Prostate gland (tissue), 2 donors: ENCODE results near the gene TBC1D2. TPM values are rescaled to one million over a fixed set of nuclear protein-coding genes. Genes with fewer than 3 reads are reported as not detected.

Experiments used
- DNase-seq: peaks from one replicate; pipeline ENCODE4 v3.0.0-alpha.2; 2019; ENCODE audit warnings: low spot score
- H3K27ac ChIP-seq, 2 donors: fragments of 200-600 bp; sonication (generic); 2 replicates each; pipeline ENCODE4 v1.5.1; 2017 to 2019
- H3K27me3 ChIP-seq: fragments of 200-600 bp; sonication (generic); replicated peaks from 2 replicates; pipeline ENCODE4 v1.5.1; 2019; ENCODE audit not compliant: insufficient read depth
- H3K36me3 ChIP-seq, 2 donors: fragments of 200-600 bp; sonication (generic); 1 replicate in 1 of 2; 2 replicates in 1 of 2; pipeline versions ENCODE4 v1.5.1 to v1.8.1; 2017 to 2019
- H3K4me1 ChIP-seq: fragments of 200-600 bp; sonication (generic); replicated peaks from 2 replicates; pipeline ENCODE4 v1.5.1; 2019
- H3K4me3 ChIP-seq, 2 donors: fragments of 200-600 bp; sonication (generic); 2 replicates each; pipeline ENCODE4 v1.5.1; 2017 to 2019
- H3K9me3 ChIP-seq: fragments of 200-600 bp; sonication (generic); 2 replicates; pipeline ENCODE4 v1.5.1; 2017
- CTCF ChIP-seq, 4 experiments: fragments of 200-600 bp in 2 of 4; fragments of 450-650 bp in 2 of 4; sonication (generic) in 2 of 4; IDR thresholded peaks; 1 replicate in 3 of 4; 2 replicates in 1 of 4; pipeline ENCODE4 v1.5.1; 2016 to 2019; ENCODE audit warnings: antibody characterized with exemption in 4 of 4, mild to moderate bottlenecking in 2 of 4, moderate library complexity in 2 of 4
- POLR2A ChIP-seq: fragments of 450-650 bp; IDR thresholded peaks from one replicate; pipeline ENCODE4 v1.6.1; 2016; ENCODE audit warnings: antibody characterized with exemption, mild to moderate bottlenecking
- POLR2AphosphoS5 ChIP-seq: sonication (generic); formaldehyde crosslinking; IDR thresholded peaks from one replicate; pipeline ENCODE4 v1.6.1; 2017; ENCODE audit warnings: antibody characterized with exemption
- WGBS: methylation state at CpG from one replicate; pipeline ENCODE4 v1.1.5; 2018; 5-methylcytosine and 5-hydroxymethylcytosine counted together
- intact Hi-C: fragments of 100-400 bp; cut with DNase I; formaldehyde crosslinking; loops from one replicate; pipeline ENCODE4 v1.14.2; 2022
- total RNA-seq, 2 donors: library from RNA; depleted of rRNA; stranded (reverse); fragments of >200 nt; gene quantifications; one replicate each; pipeline ENCODE4 v1.1.0, GENCODE V29; 2016

The TBC1D2 gene
- total RNA-seq, 2 donors from 2014 or later: 18.4 to 18.8 TPM

- 78% methylated on average over 7 of the region's 7 CpGs for WGBS
- H3K27ac ChIP-seq: peak overlapping the region in 1 of 2 donors; percentile 1
Measured at GRCh38 chr9:98164912-98165311, 90.5 kb downstream of the TBC1D2 start.

GRCh38 chr9:98162613-98163012, 92.8 kb downstream of the TBC1D2 start:
- Histone ChIP-seq H3K27me3 (no peaks in the 10 kb centered on the region), H3K27ac (no peak overlapping the region), H3K9me3 (no peaks in the 10 kb centered on the region), H3K36me3 (no peaks in the 10 kb centered on the region), H3K4me3 (no peak overlapping the region), H3K4me1 (peaks cover 11% of the 10 kb centered on the region)
- WGBS: 39% methylated on average over 12 of the region's 12 CpGs
- peak; percentile 69 for DNase-seq
- intact Hi-C loops: no loop called here
- TF ChIP-seq POLR2A: no peak
- peak; percentile 64 for TF ChIP-seq POLR2AphosphoS5

More at GRCh38 chr9:98164912-98165311, 90.5 kb downstream of the TBC1D2 start:
- no peak for DNase-seq
- Histone ChIP-seq H3K36me3 (no peaks in the 10 kb centered on the region), H3K4me1 (peaks cover 9% of the 10 kb centered on the region), H3K9me3 (no peaks in the 10 kb centered on the region), H3K27me3 (no peaks in the 10 kb centered on the region), H3K4me3 (no peak overlapping the region)
- TF ChIP-seq POLR2AphosphoS5 (no peak), POLR2A (no peak), CTCF (IDR thresholded peaks at IDR 0.05) (no peak)
- intact Hi-C loops: no loop called here

- Histone ChIP-seq H3K4me1 (peaks cover 11% of the 10 kb centered on the region), H3K4me3 (no peak overlapping the region), H3K9me3 (no peaks in the 10 kb centered on the region), H3K27me3 (no peaks in the 10 kb centered on the region), H3K36me3 (no peaks in the 10 kb centered on the region), H3K27ac (no peak overlapping the region)
- DNase-seq: no peak
- 66% methylated on average over 4 of the region's 4 CpGs for WGBS
- intact Hi-C loops: no loop called here
- no peak for TF ChIP-seq POLR2AphosphoS5
- no peak for TF ChIP-seq POLR2A
- no peak for TF ChIP-seq CTCF (IDR thresholded peaks at IDR 0.05)
Measured at GRCh38 chr9:98161851-98162250, 93.6 kb downstream of the TBC1D2 start.

- no peaks in the 10 kb centered on the region for H3K9me3 ChIP-seq
- DNase-seq: no peak
- H3K27ac ChIP-seq: peak overlapping the region; percentile 72 to 73
- H3K36me3 ChIP-seq: no peaks in the 10 kb centered on the region
- peaks cover 11% of the 10 kb centered on the region for H3K4me1 ChIP-seq
- 76% methylated on average over 6 of the region's 6 CpGs for WGBS
- intact Hi-C loops: no loop called here
- no peak for TF ChIP-seq POLR2AphosphoS5
- TF ChIP-seq POLR2A: no peak
- no peak for TF ChIP-seq CTCF (IDR thresholded peaks at IDR 0.05)
- no peaks in the 10 kb centered on the region for H3K27me3 ChIP-seq
- no peak overlapping the region for H3K4me3 ChIP-seq
Measured at GRCh38 chr9:98159790-98160189, 95.7 kb downstream of the TBC1D2 start.

GRCh38 chr9:98159301-98159700, 96.1 kb downstream of the TBC1D2 start:
- WGBS: 81% methylated on average over 5 of the region's 5 CpGs
- Histone ChIP-seq H3K27me3 (no peaks in the 10 kb centered on the region), H3K4me3 (no peak overlapping the region), H3K9me3 (no peaks in the 10 kb centered on the region), H3K4me1 (peaks cover 11% of the 10 kb centered on the region), H3K27ac (peak overlapping the region; percentile 72 to 73), H3K36me3 (no peaks in the 10 kb centered on the region)
- DNase-seq: no peak
- no peak for TF ChIP-seq CTCF (IDR thresholded peaks at IDR 0.05)
- no peak for TF ChIP-seq POLR2A
- TF ChIP-seq POLR2AphosphoS5: no peak
- intact Hi-C loops: no loop called here
